PC-9 (cell line): ENCODE measurements around the gene ELMO1.

Experiments
- CTCF ChIP-seq: fragments of 200-600 bp; sonication (generic); conservative IDR thresholded peaks from 2 replicates; pipeline ENCODE4 v1.6.1; 2017; ENCODE audit warnings: mixed run types, antibody characterized with exemption, mild to moderate bottlenecking, moderate library complexity
- EZH2 ChIP-seq: fragments of 200-600 bp; sonication (generic); IDR thresholded peaks from 2 replicates; pipeline ENCODE4 v1.8.0; 2017; ENCODE audit warnings: antibody characterized with exemption, low read depth

- TF ChIP-seq CTCF (no peak), EZH2 (no peak)
Measured at GRCh38 chr7:36920433-36920832, 528.2 kb downstream of the ELMO1 start.
